ENCODE data around the gene MED12. TPM values are rescaled to one million over a fixed set of nuclear protein-coding genes. Genes with fewer than 3 reads are reported as not detected.

The MED12 gene
- 10 to 100 TPM; 29.2 to 69.2 (median 44.1) TPM for polyA plus RNA-seq (ENCODE audit: insufficient read length in 4 of 4)

- peak in 2 of 4 donors; percentile 67 to 80 for DNase-seq (ENCODE audit: low read depth in 4 of 4, low spot score in 2 of 4)
These were observed at the start of gene MED12 for GRCh38 chrX:71118032-71118984. Gene MED12 (plus strand): TSS chrX:71118596. CDS start chrX:71118755, 159 bp downstream.

- DNase-seq (ENCODE audit: low read depth in 4 of 4, low spot score in 2 of 4) = no peak
These were observed 47.9 kb upstream of the MED12 start for GRCh38 chrX:71070531-71070930.

- DNase-seq (ENCODE audit: low read depth in 4 of 4, low spot score in 2 of 4) = no peak
These were observed 36.9 kb upstream of the MED12 start for GRCh38 chrX:71081330-71082123.

- DNase-seq (ENCODE audit: low read depth in 4 of 4, low spot score in 2 of 4) = no peak
These were observed 36.2 kb upstream of the MED12 start for GRCh38 chrX:71082124-71082647.

- DNase-seq (ENCODE audit: low read depth in 4 of 4, low spot score in 2 of 4) = no peak
These were observed 35.6 kb upstream of the MED12 start for GRCh38 chrX:71082822-71083221.

- DNase-seq (ENCODE audit: low read depth in 4 of 4, low spot score in 2 of 4) = no peak
These were observed 32.5 kb upstream of the MED12 start for GRCh38 chrX:71085900-71086299.

- no peak for DNase-seq (ENCODE audit: low read depth in 4 of 4, low spot score in 2 of 4)
These were observed 27.1 kb upstream of the MED12 start for GRCh38 chrX:71091263-71091662.

- no peak for DNase-seq (ENCODE audit: low read depth in 4 of 4, low spot score in 2 of 4)
These were observed 23.4 kb upstream of the MED12 start for GRCh38 chrX:71095033-71095432.

- DNase-seq (ENCODE audit: low read depth in 4 of 4, low spot score in 2 of 4) = peak in 2 of 4 donors; percentile 75 to 76
These were observed 22.8 kb upstream of the MED12 start, which contains the start of gene FOXO4 for GRCh38 chrX:71095555-71095980. Gene FOXO4 (plus strand): TSS chrX:71095851. CDS start chrX:71096529, 678 bp downstream.

GRCh38 chrX:71095981-71096759, 22.2 kb upstream of the MED12 start:
- DNase-seq (ENCODE audit: low read depth in 4 of 4, low spot score in 2 of 4) = no peak

- DNase-seq (ENCODE audit: low read depth in 4 of 4, low spot score in 2 of 4) = no peak
These were observed 21.7 kb upstream of the MED12 start for GRCh38 chrX:71096760-71097032.

GRCh38 chrX:71098302-71098701, 20.1 kb upstream of the MED12 start:
- no peak for DNase-seq (ENCODE audit: low read depth in 4 of 4, low spot score in 2 of 4)

- no peak for DNase-seq (ENCODE audit: low read depth in 4 of 4, low spot score in 2 of 4)
These were observed 19.4 kb upstream of the MED12 start for GRCh38 chrX:71098951-71099506.

GRCh38 chrX:71099736-71100135, 18.7 kb upstream of the MED12 start:
- DNase-seq (ENCODE audit: low read depth in 4 of 4, low spot score in 2 of 4) = no peak

- DNase-seq (ENCODE audit: low read depth in 4 of 4, low spot score in 2 of 4) = no peak
These were observed 17.6 kb upstream of the MED12 start for GRCh38 chrX:71100581-71101505.

- DNase-seq (ENCODE audit: low read depth in 4 of 4, low spot score in 2 of 4) = no peak
These were observed 16.1 kb upstream of the MED12 start for GRCh38 chrX:71102292-71102691.

GRCh38 chrX:71103110-71103983, 15.0 kb upstream of the MED12 start:
- no peak for DNase-seq (ENCODE audit: low read depth in 4 of 4, low spot score in 2 of 4)

GRCh38 chrX:71105628-71106027, 12.8 kb upstream of the MED12 start:
- DNase-seq (ENCODE audit: low read depth in 4 of 4, low spot score in 2 of 4) = no peak

Data from left renal cortex interstitium (tissue), 4 donors.